ENCODE measurements around the gene SAMD11. TPM values are rescaled to one million over a fixed set of nuclear protein-coding genes. Genes with fewer than 3 reads are reported as not detected.
A peak's percentile ranks its signal among the peaks of the same experiment; 100 is the strongest.

The SAMD11 gene
- total and polyA plus RNA-seq, 2 of the 8 experiments (the other 6 are each of a cell fraction or from before 2014, with no cell fraction given): 0.18 to 0.30 TPM

- TF ChIP-seq, protein P1, sequence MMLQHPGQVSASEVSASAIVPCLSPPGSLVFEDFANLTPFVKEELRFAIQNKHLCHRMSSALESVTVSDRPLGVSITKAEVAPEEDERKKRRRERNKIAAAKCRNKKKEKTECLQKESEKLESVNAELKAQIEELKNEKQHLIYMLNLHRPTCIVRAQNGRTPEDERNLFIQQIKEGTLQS (IDR thresholded peaks at IDR 0.05; ENCODE audit: insufficient read depth, low read depth, low read length): no peak
- TF ChIP-seq TEAD4 (IDR thresholded peaks at IDR 0.05; ENCODE audit: low read depth, low read length) (no peak), RXRA (IDR thresholded peaks at IDR 0.05; ENCODE audit: insufficient read depth, low read depth, low read length) (no peak), SUZ12 (IDR thresholded peaks at IDR 0.05; ENCODE audit: low read length) (peak; percentile 85; the same call in 1 of the 2 replicates), ASH2L (IDR thresholded peaks at IDR 0.05; ENCODE audit: low read length) (no peak), JUN (IDR thresholded peaks at IDR 0.05; ENCODE audit: low read depth, low read length) (no peak), SP2 (IDR thresholded peaks at IDR 0.05; ENCODE audit: low read length) (no peak), RBBP5 (IDR thresholded peaks at IDR 0.05; ENCODE audit: borderline replicate concordance, low read depth, low read length) (0 out of 2 replicates have a peak, but pooled peaks have one; percentile 32), POLR2AphosphoS5 (IDR thresholded peaks at IDR 0.05; ENCODE audit: low read depth, low read length) (no peak), RFX5 (IDR thresholded peaks at IDR 0.05; ENCODE audit: borderline replicate concordance, low read depth, low read length) (no peak), CREB1 (IDR thresholded peaks at IDR 0.05) (no peak), KDM1A (IDR thresholded peaks at IDR 0.05; ENCODE audit: borderline replicate concordance, low read length) (no peak), EP300 (IDR thresholded peaks at IDR 0.05; ENCODE audit: borderline replicate concordance in 1 of 2, low read depth in 2 of 2, low read length in 2 of 2) (no peak), HDAC2 (IDR thresholded peaks at IDR 0.05; ENCODE audit: borderline replicate concordance in 1 of 2, low read depth in 2 of 2, low read length in 2 of 2) (no peak), GTF2F1 (IDR thresholded peaks at IDR 0.05; ENCODE audit: borderline replicate concordance, low read depth, low read length) (no peak), CTCF (IDR thresholded peaks at IDR 0.05; ENCODE audit: control extremely low read depth in 1 of 3, insufficient read depth in 1 of 3, low read depth in 1 of 3, low read length in 3 of 3) (no peak), SRF (IDR thresholded peaks at IDR 0.05; ENCODE audit: low read depth, low read length) (no peak), TBP (IDR thresholded peaks at IDR 0.05; ENCODE audit: low read depth, low read length) (no peak), RNF2 (IDR thresholded peaks at IDR 0.05; ENCODE audit: borderline replicate concordance, low read depth, low read length, missing control alignments, poor library complexity, severe bottlenecking) (no peak), EGR1 (IDR thresholded peaks at IDR 0.05; ENCODE audit: borderline replicate concordance, low read depth, low read length) (0 out of 2 replicates have a peak, but pooled peaks have one; percentile 7)
Measured at GRCh38 chr1:940107-941014, 16.6 kb downstream of the SAMD11 start (continued).
